ENCODE results near the gene SNAP23.

GRCh38 chr15:42508263-42508690 is 12.8 kb downstream of the SNAP23 start:
- TF ChIP-seq POLR2A (IDR thresholded peaks at IDR 0.05) = no peak
- no peak for TF ChIP-seq CTCF (IDR thresholded peaks at IDR 0.05)
